K562 (cell line): ENCODE data around the gene EIF4E1B. TPM values are rescaled to one million over a fixed set of nuclear protein-coding genes. Genes with fewer than 3 reads are reported as not detected.

Source experiments
- ATAC-seq: fragments of 200-7000 bp; cut with Tn5 transposase; 3 replicates; pipeline ENCODE4 v1.9.1; 2020; ENCODE audit warnings: moderate library complexity
- BruUV-seq: library from RNA; stranded (reverse); fragments of 400-500 nt; replicated peaks from 2 replicates; lab custom pipeline; 2021; lab: Mats Ljungman, UMichigan
- CTCF ChIA-PET: fragments of 300-600 bp; formaldehyde crosslinking; extraction: SDS; loops from one replicate; lab custom pipeline; 2021; ENCODE audit warnings: low intra/inter-chr PET ratio; lab: Yijun Ruan, JAX
- POLR2A ChIA-PET: fragments of 300-600, 350-650 bp; sonication (Branson Sonifier 250); formaldehyde crosslinking; extraction: SDS; loops from one replicate; lab custom pipeline; 2021; ENCODE audit warnings: antibody characterized with exemption, inconsistent platforms; lab: Yijun Ruan, JAX
- DNase-seq, 4 experiments: peaks; one replicate each; pipeline versions ENCODE4 v3.0.0 to v3.0.0-alpha.2; 2011 to 2018; ENCODE audit warnings: low spot score in 3 of 4, mixed read lengths in 3 of 4; ENCODE audit errors: extremely low read depth in 1 of 4
- FAIRE-seq: peaks from 2 replicates; lab custom pipeline; 2011; peaks lifted over from hg19 to GRCh38; lab: Jason Lieb, UNC
- H2AFZ ChIP-seq: 2 replicates; pipeline ENCODE4 v1.6.0; 2011; ENCODE audit warnings: low read depth, low read length, control low read depth, inconsistent platforms
- H3K27ac ChIP-seq: fragments of 200-600 bp; 3 replicates; pipeline ENCODE4 v1.8.0; 2011; ENCODE audit warnings: low read depth, mild to moderate bottlenecking, control low read depth, inconsistent platforms, low read length, moderate library complexity, mixed read lengths; ENCODE audit errors: extremely low read depth
- H3K27me3 ChIP-seq, 2 experiments: fragments of 300-600 bp in 1 of 2; 2 replicates in 1 of 2; 3 replicates in 1 of 2; pipeline versions ENCODE4 v1.6.0 to v1.8.0; 2011; ENCODE audit warnings: inconsistent platforms in 2 of 2, low read length in 2 of 2, mild to moderate bottlenecking in 1 of 2, mixed read lengths in 1 of 2, moderate library complexity in 1 of 2; ENCODE audit not compliant: control insufficient read depth in 2 of 2, insufficient read depth in 2 of 2
- H3K36me3 ChIP-seq: fragments of 300-600 bp; 3 replicates; pipeline ENCODE4 v1.8.0; 2011; ENCODE audit warnings: mild to moderate bottlenecking, low read length, inconsistent platforms; ENCODE audit not compliant: control insufficient read depth, insufficient read depth
- H3K4me1 ChIP-seq, 2 experiments: fragments of 200-600 bp in 1 of 2; replicated peaks in 1 of 2; 2 replicates in 1 of 2; 3 replicates in 1 of 2; pipeline versions ENCODE4 v1.5.1 to v1.8.0; 2011; ENCODE audit warnings: inconsistent platforms in 2 of 2, low read length in 2 of 2, mild to moderate bottlenecking in 1 of 2, mixed read lengths in 1 of 2, moderate library complexity in 1 of 2; ENCODE audit not compliant: control insufficient read depth in 2 of 2, insufficient read depth in 2 of 2
- H3K4me2 ChIP-seq: 2 replicates; pipeline ENCODE4 v1.6.1; 2011; ENCODE audit warnings: low read length, control low read depth, inconsistent platforms, mixed read lengths; ENCODE audit not compliant: insufficient read depth
- H3K4me3 ChIP-seq: fragments of 200-600 bp; sonication (generic), shearing (Covaris generic); 2 replicates; pipeline ENCODE4 v1.5.1; 2016; ENCODE audit warnings: control low read depth, inconsistent platforms
- H3K79me2 ChIP-seq: fragments of 200-600 bp; 3 replicates; pipeline ENCODE4 v1.8.0; 2011; ENCODE audit warnings: low read length, inconsistent platforms; ENCODE audit not compliant: control insufficient read depth, insufficient read depth
- H3K9ac ChIP-seq, 2 experiments: 2 replicates each; pipeline versions ENCODE4 v1.6.0 to v1.6.1; 2011; ENCODE audit warnings: low read depth in 2 of 2, low read length in 2 of 2, control low read depth in 1 of 2, inconsistent platforms in 1 of 2, mild to moderate bottlenecking in 1 of 2, mixed read lengths in 1 of 2; ENCODE audit not compliant: insufficient read depth in 1 of 2
- H3K9me1 ChIP-seq: one replicate; pipeline ENCODE4 v1.6.0; 2011; ENCODE audit warnings: inconsistent platforms, mild to moderate bottlenecking, low read length, moderate library complexity; ENCODE audit not compliant: control insufficient read depth, insufficient read depth
- H3K9me3 ChIP-seq: replicated peaks from 2 replicates; pipeline ENCODE4 v1.5.1; 2011; ENCODE audit warnings: low read depth, low read length, inconsistent platforms; ENCODE audit not compliant: control insufficient read depth, insufficient read depth
- H4K20me1 ChIP-seq: replicated peaks from 2 replicates; pipeline ENCODE4 v1.6.1; 2011; ENCODE audit warnings: low read length, inconsistent platforms, mixed read lengths; ENCODE audit not compliant: control insufficient read depth, insufficient read depth
- ARID2 ChIP-seq: fragments of 450-650 bp; IDR thresholded peaks from 2 replicates; pipeline ENCODE4 v1.6.1; 2017; ENCODE audit warnings: antibody characterized with exemption, mild to moderate bottlenecking
- ELF4 ChIP-seq: fragments of 450-650 bp; formaldehyde crosslinking; IDR thresholded peaks from 2 replicates; pipeline ENCODE4 v1.4.0; 2022; ENCODE audit warnings: missing genetic modification characterization
- FOXK1 ChIP-seq: sonication (generic); formaldehyde crosslinking; IDR thresholded peaks from 2 replicates; pipeline ENCODE4 v1.8.0; 2022; ENCODE audit warnings: missing genetic modification reagents, mild to moderate bottlenecking, borderline replicate concordance
- HNRNPUL1 ChIP-seq: fragments of 200-400 bp; formaldehyde crosslinking; IDR thresholded peaks from 2 replicates; pipeline ENCODE4 v1.6.1; 2017; ENCODE audit warnings: low read length
- MTA2 ChIP-seq: fragments of 450-650 bp; IDR thresholded peaks from 2 replicates; pipeline ENCODE4 v1.6.1; 2016; ENCODE audit warnings: low read depth
- PCBP2 ChIP-seq: fragments of 200-400 bp; formaldehyde crosslinking; IDR thresholded peaks from 2 replicates; pipeline ENCODE4 v1.6.1; 2018; ENCODE audit warnings: low read length, low read depth, mild to moderate bottlenecking, moderate library complexity; ENCODE audit not compliant: poor library complexity, severe bottlenecking
- POLR3A ChIP-seq: IDR thresholded peaks from 2 replicates; pipeline ENCODE4 v1.6.1; 2011; ENCODE audit warnings: borderline replicate concordance, mild to moderate bottlenecking, moderate library complexity; ENCODE audit not compliant: insufficient read length, insufficient read depth; ENCODE audit errors: extremely low read depth
- TRIM25 ChIP-seq: fragments of 450-650 bp; IDR thresholded peaks from 2 replicates; pipeline ENCODE4 v1.7.0; 2016; ENCODE audit warnings: borderline replicate concordance
- ZFX ChIP-seq: sonication (generic); formaldehyde crosslinking; IDR thresholded peaks from 2 replicates; pipeline ENCODE4 v1.8.0; 2022; ENCODE audit warnings: mild to moderate bottlenecking, missing genetic modification reagents, moderate library complexity
- ZMIZ1 ChIP-seq, 2 experiments: fragments of 150-350 bp in 1 of 2; IDR thresholded peaks; 2 replicates each; pipeline ENCODE4 v1.6.1; 2012 to 2016; ENCODE audit warnings: low read depth in 2 of 2, low read length in 2 of 2, mild to moderate bottlenecking in 1 of 2, moderate library complexity in 1 of 2
- ZNF445 ChIP-seq: fragments of 250-450 bp; sonication (Bioruptor Pico); IDR thresholded peaks from 2 replicates; pipeline ENCODE4 v1.4.0; 2020; ENCODE audit warnings: low read depth, mild to moderate bottlenecking, moderate library complexity
- ZNF655 ChIP-seq: fragments of 250-450 bp; sonication (Bioruptor Pico); IDR thresholded peaks from 2 replicates; pipeline ENCODE4 v1.5.0; 2021
- ZZZ3 ChIP-seq: fragments of 450-650 bp; IDR thresholded peaks from 2 replicates; pipeline ENCODE4 v1.6.1; 2016; ENCODE audit warnings: antibody characterized with exemption, mild to moderate bottlenecking, moderate library complexity
- WGBS: fragments of 100-300 bp; shearing (Covaris generic); methylation state at CpG from one replicate; pipeline ENCODE4 v1.1.6; 2016; ENCODE audit warnings: low coverage, mixed read lengths; ENCODE audit not compliant: insufficient coverage; ENCODE audit errors: missing lambda C conversion rate; 5-methylcytosine and 5-hydroxymethylcytosine counted together
- in situ Hi-C: fragments of 300-500 bp; cut with MboI; formaldehyde crosslinking; loops from 4 replicates; pipeline ENCODE4 v1.15.0; 2018; ENCODE audit warnings: inconsistent platforms, mixed read lengths
- intact Hi-C: fragments of 100-400 bp; cut with micrococcal nuclease; formaldehyde crosslinking; loops from 2 replicates; pipeline ENCODE4 v1.14.2; 2022
- polyA plus RNA-seq, 8 experiments: library from polyadenylated mRNA; depleted of rRNA in 4 of 8; stranded (reverse) in 5 of 8; unstranded in 3 of 8; fragments of >200 nt; fragmentation: Nextera tagmentation in 2 of 8; fragmentation: Illumina TruSeq in 1 of 8; extraction: Ambion mirVana in 2 of 8; extraction: Trizol in 1 of 8; gene quantifications; 2 replicates each; pipeline versions ENCODE4 v1.2.1 to v1.2.3, GENCODE V29; 2011 to 2014; ENCODE audit warnings: inconsistent platforms in 1 of 8, missing spikeins in 1 of 8
- total RNA-seq, 7 experiments: library from RNA; depleted of rRNA in 6 of 7; stranded (reverse); fragments of >200 nt in 6 of 7; fragmentation: Illumina TruSeq in 2 of 7; extraction: Trizol in 2 of 7; gene quantifications; 2 replicates each; pipeline versions ENCODE4 v1.2.1 to v1.2.3, GENCODE V29; 2011 to 2021; ENCODE audit warnings: low replicate concordance in 1 of 7
- TF ChIP-seq, protein P1 (sequence below), 3 experiments: IDR thresholded peaks in 2 of 3; conservative IDR thresholded peaks in 1 of 3; 2 replicates each; pipeline ENCODE4 v1.5.1; 2011 to 2012; ENCODE audit warnings: low read length in 3 of 3, mild to moderate bottlenecking in 3 of 3, control low read depth in 2 of 3, improper control_type of control experiment in 1 of 3, inconsistent platforms in 1 of 3, low read depth in 1 of 3, mixed read lengths in 1 of 3, moderate library complexity in 1 of 3; ENCODE audit not compliant: insufficient read depth in 2 of 3

EIF4E1B gene
- total and polyA plus RNA-seq, 9 of the 15 experiments (the other 6 are each of a cell fraction or from before 2014, with no cell fraction given): not detected

DNA sequence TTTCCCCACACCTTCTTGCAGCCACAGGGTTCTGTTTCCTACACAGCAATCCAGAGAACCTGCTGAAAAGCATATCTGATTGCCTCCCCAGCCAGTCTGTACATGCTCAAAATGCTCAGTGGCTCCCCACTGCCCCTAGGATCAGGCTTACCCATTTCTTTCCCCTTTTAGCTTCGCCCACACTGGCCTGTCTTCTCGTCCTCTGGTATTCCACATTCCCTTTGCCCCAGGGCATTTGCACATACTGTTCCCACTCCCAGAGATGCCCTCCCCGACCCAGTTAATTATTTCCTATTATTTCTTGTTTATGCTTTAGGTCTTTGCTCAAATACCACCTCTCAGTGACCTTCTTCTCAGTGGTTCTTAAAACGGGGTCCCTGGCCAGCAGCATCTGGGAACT is 10.1 kb downstream of the EIF4E1B start:
- H3K79me2 ChIP-seq: no peaks in the 10 kb centered on the region
- H3K4me2 ChIP-seq: no peak overlapping the region
- DNase-seq (no peak), ATAC-seq (no peak), FAIRE-seq (no peak)
- peaks cover 4% of the 10 kb centered on the region; the same call in 1 of the 2 replicates for H4K20me1 ChIP-seq
- H3K9ac ChIP-seq: no peak overlapping the region
- H2AFZ ChIP-seq: no peak overlapping the region
- POLR2A ChIA-PET: no interaction called here
- in situ Hi-C loops (no loop called here), intact Hi-C loops (loop anchor here (10.0 kb wide), 1 partner anchor 66 kb away; no protein-coding TSS in a partner anchor)
- no peak overlapping the region for H3K4me3 ChIP-seq
- no peak overlapping the region for H3K27ac ChIP-seq
- peaks cover 13 to 27% of the 10 kb centered on the region in 2 experiments; a peak in 4 of 5 replicates for H3K4me1 ChIP-seq
- H3K27me3 ChIP-seq: peaks cover 21 to 35% of the 10 kb centered on the region in 2 experiments; a peak in 4 of 5 replicates
- 10% methylated on average over 4 of the region's 4 CpGs for WGBS
- no peaks in the 10 kb centered on the region for H3K9me3 ChIP-seq
- TF ChIP-seq FOXK1 (CRISPR knock-in tag) (no peak), ZFX (CRISPR knock-in tag) (no peak), TRIM25 (no peak), ARID2 (no peak), ELF4 (CRISPR knock-in tag) (no peak), ZZZ3 (no peak), HNRNPUL1 (no peak), MTA2 (no peak), PCBP2 (no peak), POLR3A (no peak), ZNF445 (CRISPR knock-in tag) (no peak), ZMIZ1 (IDR thresholded peaks at IDR 0.05; ENCODE audit: low read depth in 2 of 2, low read length in 2 of 2) (no peak), ZNF655 (no peak)
- TF ChIP-seq, protein P1, sequence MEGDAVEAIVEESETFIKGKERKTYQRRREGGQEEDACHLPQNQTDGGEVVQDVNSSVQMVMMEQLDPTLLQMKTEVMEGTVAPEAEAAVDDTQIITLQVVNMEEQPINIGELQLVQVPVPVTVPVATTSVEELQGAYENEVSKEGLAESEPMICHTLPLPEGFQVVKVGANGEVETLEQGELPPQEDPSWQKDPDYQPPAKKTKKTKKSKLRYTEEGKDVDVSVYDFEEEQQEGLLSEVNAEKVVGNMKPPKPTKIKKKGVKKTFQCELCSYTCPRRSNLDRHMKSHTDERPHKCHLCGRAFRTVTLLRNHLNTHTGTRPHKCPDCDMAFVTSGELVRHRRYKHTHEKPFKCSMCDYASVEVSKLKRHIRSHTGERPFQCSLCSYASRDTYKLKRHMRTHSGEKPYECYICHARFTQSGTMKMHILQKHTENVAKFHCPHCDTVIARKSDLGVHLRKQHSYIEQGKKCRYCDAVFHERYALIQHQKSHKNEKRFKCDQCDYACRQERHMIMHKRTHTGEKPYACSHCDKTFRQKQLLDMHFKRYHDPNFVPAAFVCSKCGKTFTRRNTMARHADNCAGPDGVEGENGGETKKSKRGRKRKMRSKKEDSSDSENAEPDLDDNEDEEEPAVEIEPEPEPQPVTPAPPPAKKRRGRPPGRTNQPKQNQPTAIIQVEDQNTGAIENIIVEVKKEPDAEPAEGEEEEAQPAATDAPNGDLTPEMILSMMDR (IDR thresholded peaks at IDR 0.05 in 2 of 3, conservative IDR thresholded peaks at IDR 0.05 in 1 of 3; ENCODE audit: insufficient read depth in 2 of 3, low read depth in 1 of 3, low read length in 3 of 3): no peak
- no peaks in the 10 kb centered on the region for H3K36me3 ChIP-seq
- no TSS peak for BruUV-seq
- CTCF ChIA-PET: no interaction called here
- no peaks in the 10 kb centered on the region for H3K9me1 ChIP-seq
